Stimulated activated CD8-positive, alpha-beta memory T cell treated with anti-CD3 and anti-CD28 coated beads, Interleukin-15, amount 100 ng/mL, for 24 hours (primary cell): ENCODE measurements around the gene KRTAP10-4.
"Not testable (repeated sequence)": the region's sequence is repeated elsewhere in the genome, so short reads cannot be mapped to it uniquely, and the experiment has no call there.

Source experiments
- DNase-seq: peaks from one replicate; pipeline ENCODE4 v3.0.0-alpha.2; 2020; ENCODE audit warnings: low read depth

KRTAP10-4 gene

GRCh38 chr21:44557491-44558328, 15.8 kb upstream of the KRTAP10-4 start:
- no peak for DNase-seq

GRCh38 chr21:44558329-44558675, 15.2 kb upstream of the KRTAP10-4 start:
- DNase-seq = not testable (repeated sequence)

GRCh38 chr21:44558695-44559094, 14.8 kb upstream of the KRTAP10-4 start, which contains the start of gene KRTAP10-3:
TSS of gene KRTAP10-3 (minus strand) at chr21:44558795. CDS start at chr21:44558715, 80 bp downstream.
- no peak for DNase-seq

GRCh38 chr21:44564099-44564498, 9.4 kb upstream of the KRTAP10-4 start:
- no peak for DNase-seq

GRCh38 chr21:44564886-44565598, 8.5 kb upstream of the KRTAP10-4 start:
- no peak for DNase-seq

- DNase-seq = no peak
These were observed 7.1 kb upstream of the KRTAP10-4 start for GRCh38 chr21:44566403-44566802.

GRCh38 chr21:44567481-44568171, 5.9 kb upstream of the KRTAP10-4 start:
- DNase-seq = no peak

- no peak for DNase-seq
These were observed 5.3 kb upstream of the KRTAP10-4 start for GRCh38 chr21:44568261-44568660.

- no peak for DNase-seq
These were observed 4.6 kb upstream of the KRTAP10-4 start for GRCh38 chr21:44568667-44569556.

- no peak for DNase-seq
These were observed 3.5 kb upstream of the KRTAP10-4 start for GRCh38 chr21:44569861-44570517.

- DNase-seq = no peak
These were observed 2.2 kb upstream of the KRTAP10-4 start for GRCh38 chr21:44571296-44571695.

GRCh38 chr21:44571844-44572782, 1.4 kb upstream of the KRTAP10-4 start:
- DNase-seq = no peak

- DNase-seq = no peak
These were observed 458 bp upstream of the KRTAP10-4 start for GRCh38 chr21:44572959-44573583.

- DNase-seq = no peak
These were observed 1.2 kb downstream of the KRTAP10-4 start for GRCh38 chr21:44574457-44575306.

- DNase-seq = no peak
These were observed 1.9 kb downstream of the KRTAP10-4 start for GRCh38 chr21:44575307-44576024.

GRCh38 chr21:44576025-44576420, 2.5 kb downstream of the KRTAP10-4 start:
- DNase-seq = no peak

GRCh38 chr21:44578371-44579055, 5.0 kb downstream of the KRTAP10-4 start:
- no peak for DNase-seq
